ENCODE measurements around the gene S100A8. TPM values are rescaled to one million over a fixed set of nuclear protein-coding genes. Genes with fewer than 3 reads are reported as not detected.

S100A8 gene
- not detected in 2 replicates for total RNA-seq
- polyA plus RNA-seq, result not detected in 2 replicates
- polyA plus RNA-seq (2011; cell fraction: cytosol; rRNA removed), result not detected in 2 replicates
- polyA plus RNA-seq (2011; cell fraction: nucleus; rRNA removed), result not detected in 2 replicates
- polyA plus RNA-seq (2012), result not detected in 2 replicates
- polyA minus RNA-seq, result not detected in 2 replicates
- polyA minus RNA-seq (2011; cell fraction: cytosol; rRNA and poly(A)+ RNA removed), result not detected
- polyA minus RNA-seq (2011; cell fraction: nucleus; rRNA and poly(A)+ RNA removed), result not detected in 2 replicates
- Bru-seq, nascent RNA, result not detected
- not detected for BruChase-seq, experiment 1, labeled RNA remaining after a 6-hour chase
- not detected for BruChase-seq, experiment 2, labeled RNA remaining after a 2-hour chase
- long read RNA-seq, result 0 reads

- intact Hi-C loops (cut with micrococcal nuclease), result no loop called here
- ChIA-PET POLR2A (no interaction called here), CTCF (no interaction called here)
- BruUV-seq (replicated peaks), result no TSS peak
- Histone ChIP-seq H3K79me2 (ENCODE audit: control insufficient read depth, insufficient read depth, low read length) (no peaks in the 10 kb centered on the region), H3K9me3 (replicated peaks; ENCODE audit: control insufficient read depth, insufficient read depth, low read length) (no peaks in the 10 kb centered on the region), H3K9ac (replicated peaks; ENCODE audit: extremely low read depth, insufficient read depth, low read length) (no peak within 1 kb of the TSS), H3K27me3 (ENCODE audit: control insufficient read depth in 2 of 2, insufficient read depth in 2 of 2, low read length in 2 of 2) (no peaks in the 10 kb centered on the region), H3K4me1 (ENCODE audit: control insufficient read depth, extremely low read depth, insufficient read depth, low read length) (no peaks in the 10 kb centered on the region), H3K27ac (ENCODE audit: insufficient read depth, low read depth, low read length) (no peak within 1 kb of the TSS), H3K36me3 (ENCODE audit: control insufficient read depth in 2 of 2, extremely low read depth in 1 of 2, insufficient read depth in 2 of 2, low read length in 2 of 2) (no peaks in the 10 kb centered on the region), H4K20me1 (replicated peaks; ENCODE audit: control insufficient read depth, extremely low read depth, insufficient read depth, low read length) (no peaks in the 10 kb centered on the region), H3K4me3 (replicated peaks in 1 of 3; ENCODE audit: insufficient read depth in 1 of 3, low read depth in 1 of 3, low read length in 3 of 3) (no peak within 1 kb of the TSS), H3K4me2 (ENCODE audit: insufficient read depth, low read length) (no peak within 1 kb of the TSS), H3K9me1 (replicated peaks; ENCODE audit: control insufficient read depth, extremely low read depth, insufficient read depth, low read length) (no peaks in the 10 kb centered on the region), H2AFZ (ENCODE audit: low read depth, low read length) (no peak within 1 kb of the TSS)
- FAIRE-seq, result no peak
- DNase-seq (ENCODE audit: low read depth, low spot score), result no peak
- dilution Hi-C loops (cut with MboI; ENCODE audit: extremely low pct_ligation_motif_present, low sequenced_read_pairs), result no loop called here
- no peak for TF ChIP-seq GATA2 (IDR thresholded peaks at IDR 0.05; ENCODE audit: insufficient read depth, insufficient read length, low read depth, low read length)
- TF ChIP-seq, protein P1, sequence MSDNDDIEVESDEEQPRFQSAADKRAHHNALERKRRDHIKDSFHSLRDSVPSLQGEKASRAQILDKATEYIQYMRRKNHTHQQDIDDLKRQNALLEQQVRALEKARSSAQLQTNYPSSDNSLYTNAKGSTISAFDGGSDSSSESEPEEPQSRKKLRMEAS (IDR thresholded peaks at IDR 0.05; ENCODE audit: insufficient read depth, insufficient read length), result no peak
- TF ChIP-seq FOS (IDR thresholded peaks at IDR 0.05; ENCODE audit: borderline replicate concordance, insufficient read depth, low read length), result no peak
- no peak for TF ChIP-seq POLR2AphosphoS5 (IDR thresholded peaks at IDR 0.05; ENCODE audit: insufficient read depth, low read depth, low read length)
- TF ChIP-seq MYC (IDR thresholded peaks at IDR 0.05; ENCODE audit: low read depth, low read length), result no peak
- TF ChIP-seq POLR2A (IDR thresholded peaks at IDR 0.05; ENCODE audit: low read depth, low read length), result no peak
- TF ChIP-seq JUN (IDR thresholded peaks at IDR 0.05; ENCODE audit: borderline replicate concordance, insufficient read depth, insufficient read length, low read depth), result no peak
- TF ChIP-seq, protein P2, sequence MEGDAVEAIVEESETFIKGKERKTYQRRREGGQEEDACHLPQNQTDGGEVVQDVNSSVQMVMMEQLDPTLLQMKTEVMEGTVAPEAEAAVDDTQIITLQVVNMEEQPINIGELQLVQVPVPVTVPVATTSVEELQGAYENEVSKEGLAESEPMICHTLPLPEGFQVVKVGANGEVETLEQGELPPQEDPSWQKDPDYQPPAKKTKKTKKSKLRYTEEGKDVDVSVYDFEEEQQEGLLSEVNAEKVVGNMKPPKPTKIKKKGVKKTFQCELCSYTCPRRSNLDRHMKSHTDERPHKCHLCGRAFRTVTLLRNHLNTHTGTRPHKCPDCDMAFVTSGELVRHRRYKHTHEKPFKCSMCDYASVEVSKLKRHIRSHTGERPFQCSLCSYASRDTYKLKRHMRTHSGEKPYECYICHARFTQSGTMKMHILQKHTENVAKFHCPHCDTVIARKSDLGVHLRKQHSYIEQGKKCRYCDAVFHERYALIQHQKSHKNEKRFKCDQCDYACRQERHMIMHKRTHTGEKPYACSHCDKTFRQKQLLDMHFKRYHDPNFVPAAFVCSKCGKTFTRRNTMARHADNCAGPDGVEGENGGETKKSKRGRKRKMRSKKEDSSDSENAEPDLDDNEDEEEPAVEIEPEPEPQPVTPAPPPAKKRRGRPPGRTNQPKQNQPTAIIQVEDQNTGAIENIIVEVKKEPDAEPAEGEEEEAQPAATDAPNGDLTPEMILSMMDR (IDR thresholded peaks at IDR 0.05; ENCODE audit: extremely low read depth in 1 of 2, insufficient read depth in 1 of 2, low read depth in 1 of 2, low read length in 2 of 2), result no peak
- TF ChIP-seq EZH2 (IDR thresholded peaks at IDR 0.05; ENCODE audit: borderline replicate concordance, low read depth, low read length, severe bottlenecking), result no peak
Observed at GRCh38 chr1:153390938-153391710, at the start of gene S100A8. S100A8 (minus strand) TSS chr1:153391073; CDS start chr1:153390535, 538 bp downstream.

Data from endothelial cell of umbilical vein (primary cell).